Measurements from ENCODE around the gene FIBCD1.
"Not testable (repeated sequence)": the region's sequence is repeated elsewhere in the genome, so short reads cannot be mapped to it uniquely, and the experiment has no call there.

The FIBCD1 gene

GRCh38 chr9:130955947-130956621 lies 17.0 kb upstream of the FIBCD1 start:
- no peak for DNase-seq (ENCODE audit: low read depth in 4 of 4, low spot score in 1 of 4)

GRCh38 chr9:130954925-130955324 lies 15.9 kb upstream of the FIBCD1 start:
- DNase-seq (ENCODE audit: low read depth in 4 of 4, low spot score in 1 of 4) = not testable (repeated sequence)

GRCh38 chr9:130954317-130954716 lies 15.3 kb upstream of the FIBCD1 start:
- DNase-seq (ENCODE audit: low read depth in 4 of 4, low spot score in 1 of 4) = no peak

- no peak for DNase-seq (ENCODE audit: low read depth in 4 of 4, low spot score in 1 of 4)
Measured at GRCh38 chr9:130952065-130952762, 13.2 kb upstream of the FIBCD1 start.

- DNase-seq (ENCODE audit: low read depth in 4 of 4, low spot score in 1 of 4) = no peak
Measured at GRCh38 chr9:130950039-130950311, 10.9 kb upstream of the FIBCD1 start.

- no peak for DNase-seq (ENCODE audit: low read depth in 4 of 4, low spot score in 1 of 4)
Measured at GRCh38 chr9:130949188-130950038, 10.4 kb upstream of the FIBCD1 start.

- no peak for DNase-seq (ENCODE audit: low read depth in 4 of 4, low spot score in 1 of 4)
Measured at GRCh38 chr9:130948266-130948665, 9.2 kb upstream of the FIBCD1 start.

- DNase-seq (ENCODE audit: low read depth in 4 of 4, low spot score in 1 of 4) = no peak
Measured at GRCh38 chr9:130947618-130948140, 8.6 kb upstream of the FIBCD1 start.

GRCh38 chr9:130946766-130947617 lies 7.9 kb upstream of the FIBCD1 start:
- no peak for DNase-seq (ENCODE audit: low read depth in 4 of 4, low spot score in 1 of 4)

GRCh38 chr9:130945173-130945572 lies 6.1 kb upstream of the FIBCD1 start:
- no peak for DNase-seq (ENCODE audit: low read depth in 4 of 4, low spot score in 1 of 4)

- DNase-seq (ENCODE audit: low read depth in 4 of 4, low spot score in 1 of 4) = no peak
Measured at GRCh38 chr9:130944510-130945058, 5.5 kb upstream of the FIBCD1 start.

- DNase-seq (ENCODE audit: low read depth in 4 of 4, low spot score in 1 of 4) = no peak
Measured at GRCh38 chr9:130943777-130944176, 4.7 kb upstream of the FIBCD1 start.

- no peak for DNase-seq (ENCODE audit: low read depth in 4 of 4, low spot score in 1 of 4)
Measured at GRCh38 chr9:130943221-130943620, 4.2 kb upstream of the FIBCD1 start.

- DNase-seq (ENCODE audit: low read depth in 4 of 4, low spot score in 1 of 4) = no peak
Measured at GRCh38 chr9:130942679-130943078, 3.6 kb upstream of the FIBCD1 start.

GRCh38 chr9:130942084-130942483 lies 3.0 kb upstream of the FIBCD1 start:
- DNase-seq (ENCODE audit: low read depth in 4 of 4, low spot score in 1 of 4) = no peak

- peak; percentile 35 to 67 (median 56) for DNase-seq (ENCODE audit: low read depth in 4 of 4, low spot score in 1 of 4)
Measured at GRCh38 chr9:130940693-130941576, 1.9 kb upstream of the FIBCD1 start.

- DNase-seq (ENCODE audit: low read depth in 4 of 4, low spot score in 1 of 4) = no peak
Measured at GRCh38 chr9:130940027-130940549, 1.0 kb upstream of the FIBCD1 start.

- no peak for DNase-seq (ENCODE audit: low read depth in 4 of 4, low spot score in 1 of 4)
Measured at GRCh38 chr9:130939405-130940026, 469 bp upstream of the FIBCD1 start.

- no peak for DNase-seq (ENCODE audit: low read depth in 4 of 4, low spot score in 1 of 4)
Measured at GRCh38 chr9:130938184-130938651, 829 bp downstream of the FIBCD1 start.

Data from stimulated activated CD4-positive, alpha-beta T cell treated with anti-CD3 and anti-CD28 coated beads, Interleukin-1b, Interleukin-23, amount 100 ng/mL, for 24 hours (primary cell).